H1 (cell line): ENCODE results near the gene CMKLR1. TPM values are rescaled to one million over a fixed set of nuclear protein-coding genes. Genes with fewer than 3 reads are reported as not detected.

Experiments
- CTCF ChIA-PET: fragments of 300-600 bp; sonication (Branson Sonifier 250); formaldehyde crosslinking; loops from one replicate; lab custom pipeline; 2021; ENCODE audit not compliant: partially characterized antibody; lab: Charles Lee
- POLR2A ChIA-PET: fragments of 300-600 bp; sonication (Branson Sonifier 250); formaldehyde crosslinking; loops from one replicate; lab custom pipeline; 2021; ENCODE audit warnings: inconsistent platforms; ENCODE audit not compliant: partially characterized antibody; lab: Charles Lee
- DNase-seq, 2 experiments: peaks; one replicate each; pipeline versions ENCODE4 v3.0.0 to v3.0.0-alpha.2; 2010 to 2022; ENCODE audit warnings: low spot score in 2 of 2, low read depth in 1 of 2, mixed read lengths in 1 of 2
- FAIRE-seq: peaks from 2 replicates; lab custom pipeline; 2011; peaks lifted over from hg19 to GRCh38; lab: Jason Lieb, UNC
- H2AFZ ChIP-seq: 2 replicates; pipeline ENCODE4 v1.8.1; 2012; ENCODE audit warnings: low read length, inconsistent platforms
- H2AK5ac ChIP-seq: 2 replicates; pipeline ENCODE4 v1.6.1; 2013; ENCODE audit warnings: low read depth, low read length
- H2BK120ac ChIP-seq: replicated peaks from 2 replicates; pipeline ENCODE3; 2013; ENCODE audit warnings: low read depth, low read length, inconsistent platforms
- H2BK12ac ChIP-seq: 2 replicates; pipeline ENCODE4 v1.6.1; 2013; ENCODE audit warnings: low read depth, low read length
- H2BK15ac ChIP-seq: 2 replicates; pipeline ENCODE4 v1.6.1; 2013; ENCODE audit warnings: low read length
- H2BK20ac ChIP-seq: 2 replicates; pipeline ENCODE4 v1.6.1; 2013; ENCODE audit warnings: low read length
- H2BK5ac ChIP-seq: 2 replicates; pipeline ENCODE4 v1.6.1; 2013; ENCODE audit warnings: low read depth, low read length
- H3K14ac ChIP-seq: 2 replicates; pipeline ENCODE4 v1.6.1; 2013; ENCODE audit warnings: inconsistent platforms; ENCODE audit not compliant: insufficient read length
- H3K18ac ChIP-seq: 2 replicates; pipeline ENCODE4 v1.6.1; 2013; ENCODE audit warnings: low read length; ENCODE audit errors: extremely low read depth
- H3K23ac ChIP-seq: 2 replicates; pipeline ENCODE4 v1.6.1; 2013; ENCODE audit warnings: inconsistent platforms; ENCODE audit not compliant: insufficient read length
- H3K23me2 ChIP-seq: 2 replicates; pipeline ENCODE4 v1.6.1; 2013; ENCODE audit warnings: low read depth, low read length
- H3K27ac ChIP-seq: 2 replicates; pipeline ENCODE4 v1.6.1; 2011; ENCODE audit warnings: low read depth, low read length, inconsistent platforms
- H3K27me3 ChIP-seq, 4 experiments: replicated peaks in 1 of 4; 1 replicate in 1 of 4; 2 replicates in 3 of 4; pipeline versions ENCODE4 v1.6.1 to v1.8.1; 2011 to 2013; ENCODE audit warnings: low read length in 3 of 4, mild to moderate bottlenecking in 3 of 4, inconsistent platforms in 2 of 4, mixed read lengths in 2 of 4, moderate library complexity in 1 of 4; ENCODE audit not compliant: control insufficient read depth in 3 of 4, insufficient read depth in 3 of 4; ENCODE audit errors: extremely low read depth in 1 of 4
- H3K36me3 ChIP-seq, 4 experiments: 2 replicates each; pipeline versions ENCODE4 v1.6.1 to v1.8.1; 2011 to 2013; ENCODE audit warnings: mild to moderate bottlenecking in 4 of 4, low read length in 3 of 4, moderate library complexity in 2 of 4, control low read depth in 1 of 4, inconsistent platforms in 1 of 4; ENCODE audit not compliant: insufficient read depth in 4 of 4, control insufficient read depth in 2 of 4
- H3K4ac ChIP-seq: replicated peaks from 2 replicates; pipeline ENCODE3; 2013; ENCODE audit warnings: low read length, low read depth, mixed read lengths, inconsistent platforms; ENCODE audit not compliant: insufficient read length
- H3K4me1 ChIP-seq, 4 experiments: replicated peaks in 1 of 4; 1 replicate in 1 of 4; 2 replicates in 3 of 4; pipeline versions ENCODE4 v1.6.1 to v1.8.1; 2011 to 2013; ENCODE audit warnings: low read length in 3 of 4, inconsistent platforms in 2 of 4, mixed read lengths in 1 of 4; ENCODE audit not compliant: insufficient read depth in 4 of 4, control insufficient read depth in 3 of 4
- H3K4me2 ChIP-seq, 2 experiments: 2 replicates each; pipeline versions ENCODE4 v1.6.1 to v1.8.1; 2011 to 2013; ENCODE audit warnings: low read depth in 2 of 2, low read length in 2 of 2, control low read depth in 1 of 2, inconsistent platforms in 1 of 2, mild to moderate bottlenecking in 1 of 2; ENCODE audit not compliant: insufficient read depth in 1 of 2
- H3K4me3 ChIP-seq, 4 experiments: fragments of 200-600, 300-600 bp in 1 of 4; sonication (generic), shearing (Covaris generic), sonication (Bioruptor Twin) in 1 of 4; 2 replicates each; pipeline versions ENCODE4 v1.5.1 to v1.8.1; 2011 to 2016; ENCODE audit warnings: low read length in 4 of 4, low read depth in 3 of 4, control low read depth in 2 of 4, inconsistent platforms in 2 of 4, mild to moderate bottlenecking in 2 of 4, mixed read lengths in 1 of 4, moderate library complexity in 1 of 4; ENCODE audit not compliant: insufficient read depth in 2 of 4; ENCODE audit errors: extremely low read depth in 1 of 4
- H3K56ac ChIP-seq: replicated peaks from 2 replicates; pipeline ENCODE3; 2013; ENCODE audit warnings: low read depth, mild to moderate bottlenecking, mixed read lengths, low read length, inconsistent platforms; ENCODE audit not compliant: insufficient read length
- H3K79me1 ChIP-seq: 2 replicates; pipeline ENCODE4 v1.6.1; 2013; ENCODE audit warnings: low read depth, low read length, control low read depth
- H3K79me2 ChIP-seq, 2 experiments: 2 replicates each; pipeline versions ENCODE4 v1.6.1 to v1.8.1; 2012 to 2013; ENCODE audit warnings: low read length in 2 of 2, mild to moderate bottlenecking in 2 of 2, inconsistent platforms in 1 of 2; ENCODE audit not compliant: insufficient read depth in 2 of 2, control insufficient read depth in 1 of 2
- H3K9ac ChIP-seq, 4 experiments: replicated peaks in 1 of 4; 1 replicate in 1 of 4; 2 replicates in 3 of 4; pipeline versions ENCODE4 v1.6.1 to v1.8.1; 2011 to 2013; ENCODE audit warnings: low read depth in 3 of 4, low read length in 3 of 4, control low read depth in 2 of 4, mild to moderate bottlenecking in 2 of 4, moderate library complexity in 2 of 4, inconsistent platforms in 1 of 4; ENCODE audit errors: extremely low read depth in 1 of 4
- H3K9me3 ChIP-seq, 2 experiments: 2 replicates each; pipeline versions ENCODE4 v1.6.1 to v1.8.1; 2012 to 2013; ENCODE audit warnings: mild to moderate bottlenecking in 2 of 2, moderate library complexity in 2 of 2, control low read depth in 1 of 2, inconsistent platforms in 1 of 2, low read depth in 1 of 2, low read length in 1 of 2, mixed read lengths in 1 of 2; ENCODE audit not compliant: insufficient read depth in 2 of 2
- H4K20me1 ChIP-seq, 2 experiments: replicated peaks in 1 of 2; 2 replicates each; pipeline versions ENCODE3 to v1.8.1; 2011 to 2013; ENCODE audit warnings: inconsistent platforms in 2 of 2, low read length in 2 of 2, mild to moderate bottlenecking in 1 of 2; ENCODE audit not compliant: insufficient read depth in 2 of 2, control insufficient read depth in 1 of 2
- H4K5ac ChIP-seq: 2 replicates; pipeline ENCODE4 v1.6.1; 2013; ENCODE audit warnings: low read length, low read depth, mixed read lengths, inconsistent platforms; ENCODE audit not compliant: insufficient read length
- H4K8ac ChIP-seq: 2 replicates; pipeline ENCODE4 v1.8.0; 2013; ENCODE audit warnings: mild to moderate bottlenecking, moderate library complexity, low read length, inconsistent platforms; ENCODE audit not compliant: insufficient read depth; ENCODE audit errors: extremely low read depth
- H4K91ac ChIP-seq: replicated peaks from 2 replicates; pipeline ENCODE3; 2013; ENCODE audit warnings: low read length, mixed read lengths, inconsistent platforms; ENCODE audit not compliant: insufficient read length
- CBX5 ChIP-seq: fragments of 300-800, 300-1000 bp; sonication (generic); IDR thresholded peaks from 2 replicates; pipeline ENCODE4 v1.7.1; 2016; ENCODE audit warnings: antibody characterized with exemption, low read length, low read depth
- CTBP2 ChIP-seq: IDR thresholded peaks from 2 replicates; pipeline ENCODE4 v1.7.0; 2011; ENCODE audit warnings: borderline replicate concordance, mild to moderate bottlenecking, moderate library complexity, mixed read lengths, low read length; ENCODE audit not compliant: insufficient read depth, insufficient read length
- EZH2 ChIP-seq: fragments of 200-600 bp; sonication (generic); IDR thresholded peaks from 2 replicates; pipeline ENCODE4 v1.7.1; 2012; ENCODE audit warnings: low read depth, mild to moderate bottlenecking, moderate library complexity, low read length, inconsistent platforms; ENCODE audit not compliant: severe bottlenecking
- FOSL1 ChIP-seq: IDR thresholded peaks from 2 replicates; pipeline ENCODE4 v1.6.1; 2011; ENCODE audit warnings: mild to moderate bottlenecking, low read depth, low read length, moderate library complexity; ENCODE audit not compliant: insufficient read depth
- PHF8 ChIP-seq: fragments of 200-600 bp; sonication (generic); conservative IDR thresholded peaks from 2 replicates; pipeline ENCODE4 v1.7.1; 2012; ENCODE audit warnings: low read depth, mild to moderate bottlenecking, inconsistent platforms, low read length, moderate library complexity
- SUZ12 ChIP-seq: fragments of 200-600 bp; sonication (generic); IDR thresholded peaks from 2 replicates; pipeline ENCODE4 v1.6.1; 2012; ENCODE audit warnings: mild to moderate bottlenecking, inconsistent platforms, low read length, moderate library complexity, mixed read lengths
- WGBS, 2 experiments: shearing (Covaris generic) in 1 of 2; methylation state at CpG; one replicate each; pipeline versions ENCODE4 v1.1.6 to v1.1.7; 2013 to 2015; ENCODE audit warnings: low lambda C conversion rate in 2 of 2, mixed read lengths in 2 of 2, inconsistent platforms in 1 of 2, low coverage in 1 of 2, missing lambda C conversion rate in 1 of 2; ENCODE audit not compliant: insufficient replicate concordance in 2 of 2, insufficient coverage in 1 of 2, insufficient read length in 1 of 2; ENCODE audit errors: extremely low coverage in 1 of 2, missing lambda C conversion rate in 1 of 2; 5-methylcytosine and 5-hydroxymethylcytosine counted together
- polyA plus RNA-seq, 7 experiments: library from polyadenylated mRNA; depleted of rRNA in 3 of 7; stranded (reverse) in 5 of 7; unstranded in 2 of 7; fragments of >200 nt in 5 of 7; fragments of 200-250 nt in 2 of 7; gene quantifications; 1 replicate in 5 of 7; 2 replicates in 1 of 7; 4 replicates in 1 of 7; pipeline versions ENCODE4 v1.2.1 to v1.2.3, GENCODE V29; 2011 to 2013; ENCODE audit warnings: missing spikeins in 2 of 7, mixed read lengths in 2 of 7
- total RNA-seq: library from RNA; stranded (reverse); fragmentation: NEBNext Ultra II Directional; extraction: Animal tissue kit (Norgen Biotek cat#: 25700); gene quantifications from 2 replicates; pipeline ENCODE4 v1.2.1, GENCODE V29; 2021

The CMKLR1 gene
- total and polyA plus RNA-seq, 2 of the 8 experiments (the other 6 are each of a cell fraction or from before 2014, with no cell fraction given), result 2.1 to 2.8 TPM

- H4K8ac ChIP-seq, result no peak overlapping the region
- no peak for FAIRE-seq
- no peak overlapping the region for H3K4me3 ChIP-seq
- no peaks in the 10 kb centered on the region for H4K20me1 ChIP-seq
- H3K79me1 ChIP-seq, result no peaks in the 10 kb centered on the region
- no peak overlapping the region for H2BK120ac ChIP-seq
- ChIA-PET CTCF (interaction anchor here (0.8 to 1.6 kb wide), 3 partner anchors 8 to 202 kb away, joined by 3 to 5 read pairs (median 3); no protein-coding TSS in a partner anchor), POLR2A (no interaction called here)
- H3K79me2 ChIP-seq, result no peaks in the 10 kb centered on the region
- no peak overlapping the region for H2BK5ac ChIP-seq
- no peak overlapping the region for H2BK20ac ChIP-seq
- H3K4me2 ChIP-seq, result no peak overlapping the region
- WGBS, 2 experiments, result 86% methylated on average over 1 of the region's 1 CpG; no CpG with 5 or more reads in 1 of the 2 experiments
- no peak overlapping the region for H4K91ac ChIP-seq
- H3K23ac ChIP-seq, result no peak overlapping the region
- no peak overlapping the region for H3K4ac ChIP-seq
- no peaks in the 10 kb centered on the region; the same call in 1 of the 2 replicates for H3K23me2 ChIP-seq
- no peak overlapping the region for H2BK12ac ChIP-seq
- H3K27me3 ChIP-seq, result no peaks in the 10 kb centered on the region
- H3K9ac ChIP-seq, result no peak overlapping the region
- H2AFZ ChIP-seq, result no peak overlapping the region
- H3K56ac ChIP-seq, result no peak overlapping the region
- TF ChIP-seq CTBP2 (no peak), FOSL1 (no peak), EZH2 (no peak), CBX5 (no peak), SUZ12 (no peak), PHF8 (no peak)
- peaks cover 0 to 2% of the 10 kb centered on the region in 2 experiments; a peak in 2 of 4 replicates for H3K9me3 ChIP-seq
- no peak overlapping the region for H2AK5ac ChIP-seq
- no peak overlapping the region for H4K5ac ChIP-seq
- no peak overlapping the region for H3K18ac ChIP-seq
- DNase-seq, result no peak
- H3K4me1 ChIP-seq, result peaks cover 0 to 3% (median 0%) of the 10 kb centered on the region in 4 experiments; a peak in 1 of 7 replicates
- H2BK15ac ChIP-seq, result 0 out of 2 replicates have a peak overlapping the region, but pooled peaks have one; percentile 24
- H3K36me3 ChIP-seq, result no peaks in the 10 kb centered on the region
- H3K14ac ChIP-seq, result no peak overlapping the region
- no peak overlapping the region for H3K27ac ChIP-seq
Measured at GRCh38 chr12:108266131-108266530, 73.0 kb downstream of the CMKLR1 start.
